H9 (cell line): ENCODE results near the gene MAPK4. TPM values are rescaled to one million over a fixed set of nuclear protein-coding genes. Genes with fewer than 3 reads are reported as not detected.

Source experiments
- DNase-seq: peaks from one replicate; pipeline ENCODE4 v3.0.0-alpha.2; 2017
- H2AFZ ChIP-seq: one replicate; pipeline ENCODE4 v1.6.1; 2013; ENCODE audit warnings: mild to moderate bottlenecking, low read length, control low read depth, moderate library complexity
- H2AK5ac ChIP-seq: 2 replicates; pipeline ENCODE4 v1.6.1; 2013; ENCODE audit warnings: low read length, control low read depth, mixed read lengths; ENCODE audit not compliant: insufficient read length
- H2BK120ac ChIP-seq: one replicate; pipeline ENCODE4 v1.6.1; 2013; ENCODE audit warnings: low read depth, mild to moderate bottlenecking, low read length, control low read depth, inconsistent platforms; ENCODE audit not compliant: poor library complexity, severe bottlenecking
- H2BK12ac ChIP-seq: 2 replicates; pipeline ENCODE4 v1.6.1; 2013; ENCODE audit warnings: low read length, control low read depth, mixed read lengths, low read depth; ENCODE audit not compliant: insufficient read length
- H2BK15ac ChIP-seq: 2 replicates; pipeline ENCODE4 v1.6.1; 2013; ENCODE audit warnings: low read depth, low read length, control low read depth
- H2BK20ac ChIP-seq: one replicate; pipeline ENCODE4 v1.6.1; 2013; ENCODE audit warnings: low read depth, mild to moderate bottlenecking, low read length, control low read depth, inconsistent platforms; ENCODE audit not compliant: poor library complexity, severe bottlenecking
- H2BK5ac ChIP-seq: 2 replicates; pipeline ENCODE4 v1.6.1; 2013; ENCODE audit warnings: low read length, control low read depth, mixed read lengths; ENCODE audit not compliant: insufficient read length
- H3K14ac ChIP-seq: 2 replicates; pipeline ENCODE4 v1.6.1; 2013; ENCODE audit warnings: low read length, control low read depth; ENCODE audit not compliant: insufficient read depth
- H3K18ac ChIP-seq: 2 replicates; pipeline ENCODE4 v1.6.1; 2013; ENCODE audit warnings: low read depth, mild to moderate bottlenecking, mixed read lengths, low read length, control low read depth; ENCODE audit not compliant: insufficient read length
- H3K23ac ChIP-seq: 2 replicates; pipeline ENCODE4 v1.6.1; 2013; ENCODE audit warnings: low read length, control low read depth, mixed read lengths, low read depth; ENCODE audit not compliant: insufficient read length
- H3K23me2 ChIP-seq: 2 replicates; pipeline ENCODE4 v1.6.1; 2013; ENCODE audit warnings: low read depth, mild to moderate bottlenecking, mixed read lengths, low read length, control low read depth; ENCODE audit not compliant: insufficient read length, poor library complexity, severe bottlenecking
- H3K27ac ChIP-seq: 2 replicates; pipeline ENCODE4 v1.5.1; 2013; ENCODE audit warnings: low read length, control low read depth, mixed read lengths, low read depth; ENCODE audit not compliant: insufficient read length
- H3K27me3 ChIP-seq: 2 replicates; pipeline ENCODE4 v1.6.1; 2013; ENCODE audit warnings: low read length, control low read depth, inconsistent platforms; ENCODE audit not compliant: insufficient read depth
- H3K4ac ChIP-seq: 2 replicates; pipeline ENCODE4 v1.6.1; 2013; ENCODE audit warnings: low read depth, mild to moderate bottlenecking, control low read depth, inconsistent platforms, low read length, moderate library complexity
- H3K4me1 ChIP-seq: 2 replicates; pipeline ENCODE4 v1.6.1; 2013; ENCODE audit warnings: low read length, control low read depth, inconsistent platforms; ENCODE audit not compliant: insufficient read depth
- H3K4me2 ChIP-seq: 2 replicates; pipeline ENCODE4 v1.6.1; 2013; ENCODE audit warnings: low read length, control low read depth, mixed read lengths; ENCODE audit not compliant: insufficient read length, insufficient read depth
- H3K56ac ChIP-seq: 2 replicates; pipeline ENCODE4 v1.6.1; 2013; ENCODE audit warnings: low read depth, mild to moderate bottlenecking, mixed read lengths, low read length, control low read depth; ENCODE audit not compliant: insufficient read length
- H3K79me1 ChIP-seq: 2 replicates; pipeline ENCODE4 v1.6.1; 2013; ENCODE audit warnings: low read depth, mild to moderate bottlenecking, moderate library complexity, low read length, control low read depth, inconsistent platforms; ENCODE audit not compliant: insufficient read depth, poor library complexity, severe bottlenecking
- H3K79me2 ChIP-seq: 2 replicates; pipeline ENCODE4 v1.6.1; 2013; ENCODE audit warnings: low read length, control low read depth, inconsistent platforms; ENCODE audit not compliant: insufficient read depth
- H3K9ac ChIP-seq: 2 replicates; pipeline ENCODE4 v1.6.1; 2013; ENCODE audit warnings: low read length, control low read depth, mixed read lengths; ENCODE audit not compliant: insufficient read length; ENCODE audit errors: extremely low read depth
- H3K9me3 ChIP-seq: one replicate; pipeline ENCODE4 v1.6.1; 2013; ENCODE audit warnings: low read depth, low read length, inconsistent platforms; ENCODE audit not compliant: control insufficient read depth
- H3T11ph ChIP-seq: one replicate; pipeline ENCODE4 v1.6.1; 2013; ENCODE audit warnings: mild to moderate bottlenecking, low read length, control low read depth, inconsistent platforms
- H4K20me1 ChIP-seq: one replicate; pipeline ENCODE4 v1.6.1; 2013; ENCODE audit not compliant: control insufficient read depth, insufficient read length, insufficient read depth
- H4K5ac ChIP-seq: 2 replicates; pipeline ENCODE4 v1.6.1; 2013; ENCODE audit warnings: low read depth, mild to moderate bottlenecking, mixed read lengths, low read length, control low read depth; ENCODE audit not compliant: insufficient read length
- H4K8ac ChIP-seq: replicated peaks from 2 replicates; pipeline ENCODE4 v1.6.1; 2013; ENCODE audit warnings: low read length, control low read depth, mixed read lengths, low read depth; ENCODE audit not compliant: insufficient read length
- H4K91ac ChIP-seq: 2 replicates; pipeline ENCODE4 v1.6.1; 2013; ENCODE audit warnings: low read depth, mild to moderate bottlenecking, moderate library complexity, mixed read lengths, low read length, control low read depth; ENCODE audit not compliant: insufficient read length
- H3K27ac Mint-ChIP-seq, 3 experiments: 2 replicates in 2 of 3; 3 replicates in 1 of 3; pipeline ENCODE4 v1.8.0; 2020 to 2021; ENCODE audit warnings: mixed read lengths in 3 of 3, mild to moderate bottlenecking in 1 of 3, moderate library complexity in 1 of 3
- H3K27me3 Mint-ChIP-seq: 2 replicates; pipeline ENCODE4 v1.8.0; 2021; ENCODE audit warnings: low read depth, mild to moderate bottlenecking, moderate library complexity, mixed read lengths
- H3K36me3 Mint-ChIP-seq, 3 experiments: 2 replicates in 2 of 3; 3 replicates in 1 of 3; pipeline ENCODE4 v1.8.0; 2020 to 2021; ENCODE audit warnings: low read depth in 3 of 3, mixed read lengths in 3 of 3; ENCODE audit not compliant: insufficient read depth in 1 of 3
- H3K4me1 Mint-ChIP-seq, 2 experiments: 2 replicates each; pipeline ENCODE4 v1.8.0; 2020; ENCODE audit warnings: mixed read lengths in 2 of 2
- H3K4me3 Mint-ChIP-seq, 2 experiments: 2 replicates in 1 of 2; 3 replicates in 1 of 2; pipeline ENCODE4 v1.8.0; 2020 to 2021; ENCODE audit warnings: mild to moderate bottlenecking in 2 of 2, mixed read lengths in 2 of 2, moderate library complexity in 1 of 2
- H3K9me3 Mint-ChIP-seq, 2 experiments: 2 replicates in 1 of 2; 3 replicates in 1 of 2; pipeline ENCODE4 v1.8.0; 2020; ENCODE audit warnings: mild to moderate bottlenecking in 2 of 2, mixed read lengths in 2 of 2, moderate library complexity in 1 of 2
- WGBS: extraction: QIAGEN DNeasy Blood & Tissue Kit; methylation state at CpG from one replicate; pipeline ENCODE4 v1.1.7; 2013; ENCODE audit warnings: missing lambda C conversion rate, low lambda C conversion rate, mixed read lengths; ENCODE audit not compliant: insufficient read length; ENCODE audit errors: extremely low coverage; 5-methylcytosine and 5-hydroxymethylcytosine counted together
- total RNA-seq: library from RNA; stranded (reverse); gene quantifications from 2 replicates; pipeline ENCODE4 v1.2.1, GENCODE V29; 2021
- TF ChIP-seq, protein P1 (sequence below): fragments of 200-600 bp; sonication (generic); conservative IDR thresholded peaks from 3 replicates; pipeline ENCODE4 v1.8.0; 2021; ENCODE audit warnings: antibody characterized with exemption, mild to moderate bottlenecking

Gene MAPK4
- total RNA-seq, 1 experiment from 2014 or later, result 1.6 TPM

DNA sequence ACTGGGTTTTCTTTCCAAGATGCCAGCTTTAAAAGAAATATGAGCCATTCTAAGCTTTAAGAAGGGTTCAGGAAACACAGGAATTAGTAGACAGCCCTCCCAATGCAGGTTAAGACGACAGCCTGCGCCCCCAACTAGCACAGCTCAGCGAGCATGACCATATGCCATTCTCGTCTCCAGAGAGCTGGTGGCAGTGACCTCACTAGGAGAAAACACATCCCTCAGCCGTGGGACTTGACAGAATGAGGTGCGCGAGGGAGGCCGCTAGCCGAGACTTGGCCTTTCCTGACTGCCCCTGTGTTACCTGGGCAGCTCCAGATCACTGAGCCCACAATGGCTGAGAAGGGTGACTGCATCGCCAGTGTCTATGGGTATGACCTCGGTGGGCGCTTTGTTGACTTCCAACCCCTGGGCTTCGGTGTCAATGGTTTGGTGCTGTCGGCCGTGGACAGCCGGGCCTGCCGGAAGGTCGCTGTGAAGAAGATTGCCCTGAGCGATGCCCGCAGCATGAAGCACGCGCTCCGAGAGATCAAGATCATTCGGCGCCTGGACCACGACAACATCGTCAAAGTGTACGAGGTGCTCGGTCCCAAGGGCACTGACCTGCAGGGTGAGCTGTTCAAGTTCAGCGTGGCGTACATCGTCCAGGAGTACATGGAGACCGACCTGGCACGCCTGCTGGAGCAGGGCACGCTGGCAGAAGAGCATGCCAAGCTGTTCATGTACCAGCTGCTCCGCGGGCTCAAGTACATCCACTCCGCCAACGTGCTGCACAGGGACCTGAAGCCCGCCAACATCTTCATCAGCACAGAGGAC lies 103.9 kb downstream of the MAPK4 start:
- no peaks in the 10 kb centered on the region for H3K27me3 ChIP-seq
- H4K20me1 ChIP-seq, result no peaks in the 10 kb centered on the region
- no peak overlapping the region for H4K5ac ChIP-seq
- no peak overlapping the region for H3K18ac ChIP-seq
- H3K4me2 ChIP-seq, result no peak overlapping the region
- H3K23me2 ChIP-seq, result no peaks in the 10 kb centered on the region
- H3K14ac ChIP-seq, result no peak overlapping the region
- H3K27me3 Mint-ChIP-seq, result no peaks in the 10 kb centered on the region; the same call in 1 of the 2 replicates
- WGBS, result no CpG with 5 or more reads among the region's 40 CpGs
- DNase-seq, result no peak
- no peak overlapping the region for H2AK5ac ChIP-seq
- peaks cover 0 to 10% (median 7%) of the 10 kb centered on the region in 3 experiments; a peak in 4 of 7 replicates for H3K36me3 Mint-ChIP-seq
- H3K79me1 ChIP-seq, result no peaks in the 10 kb centered on the region
- H3K9ac ChIP-seq, result no peak overlapping the region
- H3K9me3 ChIP-seq, result peaks cover 8% of the 10 kb centered on the region
- no peak overlapping the region for H3K27ac Mint-ChIP-seq
- no peak overlapping the region for H4K8ac ChIP-seq
- H2BK15ac ChIP-seq, result no peak overlapping the region
- no peak overlapping the region for H2BK5ac ChIP-seq
- H3K4ac ChIP-seq, result no peak overlapping the region
- H3K4me1 Mint-ChIP-seq, result peaks cover 26 to 29% of the 10 kb centered on the region in 2 experiments
- no peaks in the 10 kb centered on the region; the same call in 1 of the 2 replicates for H3K4me1 ChIP-seq
- H3K23ac ChIP-seq, result no peak overlapping the region
- H2BK12ac ChIP-seq, result no peak overlapping the region
- no peak overlapping the region for H2BK120ac ChIP-seq
- no peak overlapping the region for H3K4me3 Mint-ChIP-seq
- H2AFZ ChIP-seq, result no peak overlapping the region
- H3K9me3 Mint-ChIP-seq, result peaks cover 0 to 13% of the 10 kb centered on the region in 2 experiments; a peak in 3 of 5 replicates
- no peak overlapping the region for H4K91ac ChIP-seq
- H3K79me2 ChIP-seq, result no peaks in the 10 kb centered on the region
- H3T11ph ChIP-seq, result no peak overlapping the region
- no peak overlapping the region for H2BK20ac ChIP-seq
- TF ChIP-seq, protein P1, sequence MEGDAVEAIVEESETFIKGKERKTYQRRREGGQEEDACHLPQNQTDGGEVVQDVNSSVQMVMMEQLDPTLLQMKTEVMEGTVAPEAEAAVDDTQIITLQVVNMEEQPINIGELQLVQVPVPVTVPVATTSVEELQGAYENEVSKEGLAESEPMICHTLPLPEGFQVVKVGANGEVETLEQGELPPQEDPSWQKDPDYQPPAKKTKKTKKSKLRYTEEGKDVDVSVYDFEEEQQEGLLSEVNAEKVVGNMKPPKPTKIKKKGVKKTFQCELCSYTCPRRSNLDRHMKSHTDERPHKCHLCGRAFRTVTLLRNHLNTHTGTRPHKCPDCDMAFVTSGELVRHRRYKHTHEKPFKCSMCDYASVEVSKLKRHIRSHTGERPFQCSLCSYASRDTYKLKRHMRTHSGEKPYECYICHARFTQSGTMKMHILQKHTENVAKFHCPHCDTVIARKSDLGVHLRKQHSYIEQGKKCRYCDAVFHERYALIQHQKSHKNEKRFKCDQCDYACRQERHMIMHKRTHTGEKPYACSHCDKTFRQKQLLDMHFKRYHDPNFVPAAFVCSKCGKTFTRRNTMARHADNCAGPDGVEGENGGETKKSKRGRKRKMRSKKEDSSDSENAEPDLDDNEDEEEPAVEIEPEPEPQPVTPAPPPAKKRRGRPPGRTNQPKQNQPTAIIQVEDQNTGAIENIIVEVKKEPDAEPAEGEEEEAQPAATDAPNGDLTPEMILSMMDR, result no peak
- no peak overlapping the region for H3K56ac ChIP-seq
- H3K27ac ChIP-seq, result no peak overlapping the region
